Mucosa of descending colon (tissue), 3 donors: ENCODE measurements around the gene SEC14L6. TPM values are rescaled to one million over a fixed set of nuclear protein-coding genes. Genes with fewer than 3 reads are reported as not detected.
"Not testable (repeated sequence)": the region's sequence is repeated elsewhere in the genome, so short reads cannot be mapped to it uniquely, and the experiment has no call there.

ENCODE experiments used
- ATAC-seq: fragments of 200-7000 bp; cut with Tn5 transposase; one replicate; pipeline ENCODE4 v1.9.1; 2020; ENCODE audit warnings: mild to moderate bottlenecking, moderate library complexity
- DNase-seq, 3 donors: peaks; one replicate each; pipeline ENCODE4 v3.0.0-alpha.2; 2020
- H3K36me3 ChIP-seq: fragments of 200-600 bp; one replicate; pipeline ENCODE4 v1.8.0; 2021; ENCODE audit warnings: low read depth, mild to moderate bottlenecking
- H3K4me1 ChIP-seq: fragments of 200-600 bp; one replicate; pipeline ENCODE4 v1.8.0; 2021; ENCODE audit warnings: low read depth, mild to moderate bottlenecking
- H3K4me3 ChIP-seq: fragments of 200-600 bp; one replicate; pipeline ENCODE4 v1.8.0; 2021; ENCODE audit warnings: mild to moderate bottlenecking
- H3K9me3 ChIP-seq: fragments of 200-600 bp; one replicate; pipeline ENCODE4 v1.8.0; 2021; ENCODE audit warnings: mild to moderate bottlenecking
- CTCF ChIP-seq: fragments of 200-600 bp; IDR thresholded peaks from one replicate; pipeline ENCODE4 v1.8.0; 2022; ENCODE audit warnings: antibody characterized with exemption, mild to moderate bottlenecking
- intact Hi-C, 2 donors: fragments of 100-400 bp; cut with DNase I in 1 of 2; cut with micrococcal nuclease in 1 of 2; formaldehyde crosslinking; loops; one replicate each; pipeline versions ENCODE4 v1.11.0 to v1.11.1; 2022; cut with DNase I, micrococcal nuclease
- total RNA-seq, 3 donors: library from RNA; stranded (reverse); fragmentation: NEBNext Ultra II Directional in 2 of 3; extraction: Animal tissue kit (Norgen Biotek cat#: 25700) in 2 of 3; gene quantifications; one replicate each; pipeline versions ENCODE4 v1.2.1 to v1.2.4, GENCODE V29; 2021 to 2023
- donor health status: DM: no; HTN: no; CAD: no; lungs with moderate emphysema.
- donor health status: DM: no; HTN: no; CAD: no.
- donor health status: DM: no; HTN: yes; CAD: no.

Gene SEC14L6
- total RNA-seq, 3 donors from 2014 or later, result 0.26 to 0.47 TPM; not detected in 1

GRCh38 chr22:30547188-30547587 is 647 bp upstream of the SEC14L6 start:
- intact Hi-C loops, result no loop called here
- no peaks in the 10 kb centered on the region for H3K36me3 ChIP-seq
- no peaks in the 10 kb centered on the region for H3K9me3 ChIP-seq
- DNase-seq, result no peak
- ATAC-seq, result no peak
- H3K4me3 ChIP-seq, result no peak overlapping the region
- no peak for TF ChIP-seq CTCF
- H3K4me1 ChIP-seq, result peaks cover under 1% of the 10 kb centered on the region

- no peak for TF ChIP-seq CTCF
- DNase-seq (no peak), ATAC-seq (no peak)
- intact Hi-C loops, result no loop called here
- peaks cover 2% of the 10 kb centered on the region for H3K4me1 ChIP-seq
- H3K4me3 ChIP-seq, result no peak overlapping the region
- no peaks in the 10 kb centered on the region for H3K36me3 ChIP-seq
- H3K9me3 ChIP-seq, result no peaks in the 10 kb centered on the region
Observed at GRCh38 chr22:30542811-30543188, 3.7 kb downstream of the SEC14L6 start.

DNA sequence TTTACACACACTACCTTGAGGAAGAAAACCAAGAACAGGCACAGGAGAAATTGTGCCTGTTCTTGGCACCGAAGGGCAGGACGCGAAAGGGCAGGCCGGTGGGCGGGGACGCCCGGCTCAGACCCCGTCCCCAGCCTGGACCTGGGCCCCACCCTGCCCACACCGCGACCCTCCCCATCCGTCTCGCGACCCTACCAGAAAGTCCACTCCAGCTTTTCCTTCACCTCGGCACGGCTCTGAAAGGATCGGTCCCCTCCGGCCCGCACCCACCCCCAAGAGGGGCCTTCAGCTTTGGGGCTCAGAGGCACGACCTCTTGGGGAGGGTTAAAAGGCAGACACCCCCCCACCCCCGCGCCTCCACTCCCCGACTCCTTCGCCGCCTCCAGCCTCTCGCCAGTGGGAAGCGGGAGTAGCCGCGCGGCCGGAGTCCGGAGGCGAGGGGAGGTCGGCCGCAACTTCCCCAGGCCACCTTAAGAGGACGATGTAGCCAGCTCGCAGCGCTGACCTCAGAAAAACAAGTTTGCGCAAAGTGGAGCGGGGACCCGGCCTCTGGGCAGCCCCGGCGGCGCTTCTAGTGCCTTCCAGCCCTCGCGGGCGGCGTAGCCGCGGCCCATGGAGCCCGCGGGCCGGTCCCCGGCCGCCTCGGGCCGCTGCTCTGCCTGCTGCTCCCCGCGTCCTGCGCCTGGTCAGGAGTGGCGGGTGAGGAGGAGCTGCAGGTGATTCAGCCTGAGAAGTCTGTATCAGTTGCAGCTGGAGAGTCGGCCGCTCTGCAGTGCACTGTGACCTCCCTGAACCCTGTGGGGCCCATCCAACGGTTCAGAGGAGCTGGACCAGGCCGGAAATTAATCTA is 4.4 kb downstream of the SEC14L6 start:
- DNase-seq (no peak), ATAC-seq (peak; percentile 49)
- TF ChIP-seq CTCF, result no peak
- intact Hi-C loops, result no loop called here
- no peak overlapping the region for H3K4me3 ChIP-seq
- H3K9me3 ChIP-seq, result no peaks in the 10 kb centered on the region
- peaks cover 2% of the 10 kb centered on the region for H3K4me1 ChIP-seq
- no peaks in the 10 kb centered on the region for H3K36me3 ChIP-seq

DNA sequence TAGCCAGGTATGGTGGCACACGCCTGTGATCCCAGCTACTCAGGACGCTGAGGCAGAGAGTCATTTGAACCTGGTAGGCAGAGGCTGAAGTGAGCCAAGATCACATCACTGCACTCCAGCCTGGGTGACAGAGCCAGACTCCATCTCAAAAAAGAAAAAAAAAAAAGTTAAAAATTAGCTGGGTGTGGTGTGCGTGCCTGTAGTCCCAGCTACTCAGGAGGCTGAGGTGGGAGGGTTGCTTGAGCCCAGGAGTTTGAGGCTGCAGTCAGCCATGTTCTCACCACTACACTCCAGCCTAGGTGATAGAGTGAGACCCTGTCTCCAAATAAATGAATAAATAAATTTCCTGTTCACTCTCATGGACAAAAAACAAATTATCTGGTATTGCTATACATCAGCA is 5.0 kb downstream of the SEC14L6 start:
- H3K9me3 ChIP-seq, DNase-seq, ATAC-seq, H3K36me3 ChIP-seq, H3K4me1 ChIP-seq, H3K4me3 ChIP-seq, intact Hi-C loops: not testable (repeated sequence)

DNA sequence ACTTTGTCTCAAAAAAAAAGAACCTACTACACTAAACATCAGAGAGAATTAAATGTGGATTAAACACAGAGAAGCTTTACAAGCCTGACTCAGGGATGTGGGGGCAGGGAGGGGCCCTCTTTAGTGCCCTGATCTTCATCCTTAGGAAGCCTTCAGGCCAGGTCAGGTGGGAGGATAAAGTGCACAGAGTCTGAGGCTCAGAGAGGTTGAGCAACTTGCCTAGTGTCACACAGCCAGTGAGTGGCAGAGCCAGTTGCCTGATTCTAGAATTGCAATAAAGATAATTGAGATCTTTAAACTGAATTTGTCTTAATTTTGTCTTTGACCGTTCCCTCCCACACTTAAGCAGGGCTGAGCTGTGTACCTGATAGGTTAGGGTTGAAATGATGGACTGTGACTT is 7.2 kb downstream of the SEC14L6 start:
- no peak for DNase-seq
- no peak for TF ChIP-seq CTCF
- H3K36me3 ChIP-seq, result no peaks in the 10 kb centered on the region
- no peaks in the 10 kb centered on the region for H3K9me3 ChIP-seq
- no peak overlapping the region for H3K4me3 ChIP-seq
- ATAC-seq, result no peak
- peaks cover 2% of the 10 kb centered on the region for H3K4me1 ChIP-seq
- intact Hi-C loops, result no loop called here

DNA sequence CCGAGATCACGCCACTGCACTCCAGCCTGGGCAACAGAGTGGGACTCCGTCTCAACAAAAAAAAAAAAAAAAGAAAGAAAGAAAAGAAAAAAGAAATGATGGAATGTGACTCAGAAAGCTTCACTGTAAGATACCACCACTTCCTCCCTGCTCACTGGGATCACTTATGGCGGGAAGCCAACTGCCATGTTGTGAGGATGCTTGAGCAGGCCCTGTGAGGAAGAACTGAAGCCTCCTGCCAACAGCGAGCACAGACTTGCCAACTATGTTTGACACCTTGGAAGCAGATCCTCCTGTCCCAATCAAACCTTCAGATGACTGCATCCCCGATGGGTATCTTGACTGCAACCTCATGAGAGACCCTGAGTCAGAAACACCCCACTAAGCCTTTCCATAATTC is 8.3 kb downstream of the SEC14L6 start:
- ATAC-seq, result no peak
- Histone ChIP-seq H3K4me3 (no peak overlapping the region), H3K9me3 (no peaks in the 10 kb centered on the region), H3K4me1 (peaks cover 2% of the 10 kb centered on the region), H3K36me3 (no peaks in the 10 kb centered on the region)
- no peak for TF ChIP-seq CTCF
- DNase-seq, result no peak
- intact Hi-C loops, result no loop called here
